ENCODE measurements around the gene SRSF4. TPM values are rescaled to one million over a fixed set of nuclear protein-coding genes. Genes with fewer than 3 reads are reported as not detected.

Gene SRSF4
- total and polyA plus RNA-seq, 10 of the 15 experiments (the other 5 are each of a cell fraction or from before 2014, with no cell fraction given) = 17.2 to 107 (median 78.6) TPM

- TF ChIP-seq CUX1 (IDR thresholded peaks at IDR 0.05; ENCODE audit: insufficient replicate concordance, low read depth, low read length) = no peak
- TF ChIP-seq EED (IDR thresholded peaks at IDR 0.05; ENCODE audit: low read depth) = no peak
- no peak for TF ChIP-seq SREBF1 (IDR thresholded peaks at IDR 0.05; ENCODE audit: low read length)
- TF ChIP-seq NKRF (conservative IDR thresholded peaks at IDR 0.05) = no peak
Measured at GRCh38 chr1:29100487-29100886, 81.2 kb downstream of the SRSF4 start (continued).

- Histone ChIP-seq H3K27me3 (replicated peaks in 1 of 2; ENCODE audit: control insufficient read depth in 2 of 2, insufficient read depth in 2 of 2, low read length in 1 of 2) (no peaks in the 10 kb centered on the region), H2AFZ (ENCODE audit: control insufficient read depth, low read depth, low read length) (no peak overlapping the region), H4K20me1 (ENCODE audit: control insufficient read depth, insufficient read depth) (no peaks in the 10 kb centered on the region), H3K9me3 (replicated peaks; ENCODE audit: control insufficient read depth, insufficient read depth, low read length) (no peaks in the 10 kb centered on the region), H3K79me2 (ENCODE audit: control insufficient read depth, insufficient read depth, low read length) (no peaks in the 10 kb centered on the region), H3K36me3 (ENCODE audit: control insufficient read depth in 2 of 2, insufficient read depth in 2 of 2, low read length in 1 of 2) (no peaks in the 10 kb centered on the region; a peak in 1 of 4 replicates), H3K27ac (ENCODE audit: control insufficient read depth, insufficient read depth) (no peak overlapping the region), H3K4me3 (no peak overlapping the region), H3K9ac (ENCODE audit: control insufficient read depth, insufficient read depth, low read length) (no peak overlapping the region), H3K4me2 (ENCODE audit: control insufficient read depth, insufficient read depth) (no peak overlapping the region), H3K4me1 (ENCODE audit: control insufficient read depth, insufficient read depth, low read length) (no peaks in the 10 kb centered on the region)
- RAD21 ChIA-PET (ENCODE audit: unreplicated experiment) = no interaction called here
- in situ Hi-C loops (cut with MboI) = no loop called here
- no peak for FAIRE-seq
- DNase-seq (ENCODE audit: low read depth, low spot score) = no peak
- BruUV-seq (replicated peaks) = no TSS peak
- SMC1A ChIA-PET (ENCODE audit: uncharacterized antibody, unreplicated experiment) = interaction anchor here (1.0 kb wide), 1 partner anchor 521 kb away, joined by 4 read pairs; no protein-coding TSS in a partner anchor
- no peak for ATAC-seq
- WGBS (ENCODE audit: insufficient coverage, insufficient replicate concordance, low lambda C conversion rate, missing lambda C conversion rate) = 77% methylated on average over 4 of the region's 4 CpGs
- POLR2A ChIA-PET = no interaction called here
- CTCF ChIA-PET = no interaction called here
- intact Hi-C loops (cut with micrococcal nuclease; ENCODE audit: unreplicated experiment) = no loop called here
- no peak for TF ChIP-seq GATAD2B (conservative IDR thresholded peaks at IDR 0.05; ENCODE audit: low read depth)
- no peak for TF ChIP-seq ZNF207 (IDR thresholded peaks at IDR 0.05; ENCODE audit: borderline replicate concordance)
- TF ChIP-seq KDM1A (IDR thresholded peaks at IDR 0.05; ENCODE audit: borderline replicate concordance) = no peak
- no peak for TF ChIP-seq TCF3 (IDR thresholded peaks at IDR 0.05; ENCODE audit: borderline replicate concordance, insufficient read depth, low read depth, low read length)
- no peak for TF ChIP-seq PBX3 (IDR thresholded peaks at IDR 0.05; ENCODE audit: insufficient replicate concordance, low read depth, low read length)
- TF ChIP-seq TAF1 (IDR thresholded peaks at IDR 0.05; ENCODE audit: borderline replicate concordance, low read depth, low read length) = no peak
- no peak for TF ChIP-seq HDAC6 (IDR thresholded peaks at IDR 0.05; ENCODE audit: unreplicated experiment)
- no peak for TF ChIP-seq ZSCAN29 (IDR thresholded peaks at IDR 0.05)
- TF ChIP-seq SREBF2 (IDR thresholded peaks at IDR 0.05; ENCODE audit: low read length) = no peak
Measured at GRCh38 chr1:29099286-29099685, 82.4 kb downstream of the SRSF4 start.

Measured in GM12878 (cell line).